ENCODE data around the gene HDAC8. TPM values are rescaled to one million over a fixed set of nuclear protein-coding genes. Genes with fewer than 3 reads are reported as not detected.
"Not testable (repeated sequence)": the region's sequence is repeated elsewhere in the genome, so short reads cannot be mapped to it uniquely, and the experiment has no call there.

The HDAC8 gene
- total RNA-seq, 1 experiment from 2014 or later: 33.5 TPM

- POLR2A ChIA-PET; CTCF ChIA-PET; H3K4me1 ChIP-seq (ENCODE audit: control insufficient read depth, insufficient read depth, low read length); H3K4me3 ChIP-seq (ENCODE audit: low read depth in 2 of 2, low read length in 2 of 2); ATAC-seq; in situ Hi-C loops (cut with HindIII; ENCODE audit: low pct_unique_long_range_greater_than_20kb, low sequenced_read_pairs); H3K36me3 ChIP-seq (ENCODE audit: control insufficient read depth, insufficient read depth, low read length); H3K27me3 ChIP-seq (ENCODE audit: control insufficient read depth, insufficient read depth, low read length); H3K27ac ChIP-seq (ENCODE audit: low read length); H3K9me3 ChIP-seq (ENCODE audit: control insufficient read depth, insufficient read depth, low read depth, low read length); BruUV-seq (replicated peaks); intact Hi-C loops (cut with micrococcal nuclease; ENCODE audit: unreplicated experiment); DNase-seq (ENCODE audit: low read depth, low spot score): not testable (repeated sequence)
These were observed 131.9 kb downstream of the HDAC8 start for GRCh38 chrX:72440764-72441163.

- BruUV-seq (replicated peaks): no TSS peak
- POLR2A ChIA-PET: no interaction called here
- CTCF ChIA-PET: no interaction called here
These were observed 136.6 kb downstream of the HDAC8 start for GRCh38 chrX:72436010-72436409.

More at GRCh38 chrX:72436010-72436409, 136.6 kb downstream of the HDAC8 start:
- Histone ChIP-seq H3K4me1 (ENCODE audit: control insufficient read depth, insufficient read depth, low read length) (no peaks in the 10 kb centered on the region), H3K27me3 (ENCODE audit: control insufficient read depth, insufficient read depth, low read length) (no peaks in the 10 kb centered on the region), H3K36me3 (ENCODE audit: control insufficient read depth, insufficient read depth, low read length) (no peaks in the 10 kb centered on the region), H3K27ac (ENCODE audit: low read length) (no peak overlapping the region), H3K9me3 (ENCODE audit: control insufficient read depth, insufficient read depth, low read depth, low read length) (no peaks in the 10 kb centered on the region), H3K4me3 (ENCODE audit: low read depth in 2 of 2, low read length in 2 of 2) (no peak overlapping the region)
- intact Hi-C loops (cut with micrococcal nuclease; ENCODE audit: unreplicated experiment): no loop called here
- ATAC-seq (no peak), DNase-seq (ENCODE audit: low read depth, low spot score) (no peak)
- TF ChIP-seq TCF7L2 (IDR thresholded peaks at IDR 0.05; ENCODE audit: low read depth, low read length): no peak
- no peak for TF ChIP-seq CTCF (IDR thresholded peaks at IDR 0.05)
- TF ChIP-seq POLR2AphosphoS5 (IDR thresholded peaks at IDR 0.05; ENCODE audit: low read depth, low read length): no peak
- TF ChIP-seq SIN3A (IDR thresholded peaks at IDR 0.05; ENCODE audit: borderline replicate concordance, insufficient read depth, low read depth, low read length): no peak
- no peak for TF ChIP-seq REST (IDR thresholded peaks at IDR 0.05; ENCODE audit: insufficient read depth in 1 of 2, low read depth in 2 of 2, low read length in 1 of 2)
- in situ Hi-C loops (cut with HindIII; ENCODE audit: low pct_unique_long_range_greater_than_20kb, low sequenced_read_pairs): no loop called here
